NCI-H345 treated with DMSO at 0.1 percent for 48 hours (cell line): ENCODE measurements around the gene FOXP1.

ENCODE experiments used
- DNase-seq: peaks from one replicate; lab custom pipeline; 2025; ENCODE audit not compliant: unreplicated experiment; lab: John Stamatoyannopoulos, UW

The FOXP1 gene

GRCh38 chr3:71488391-71488809 lies 95.1 kb downstream of the FOXP1 start:
- no peak for DNase-seq

DNA sequence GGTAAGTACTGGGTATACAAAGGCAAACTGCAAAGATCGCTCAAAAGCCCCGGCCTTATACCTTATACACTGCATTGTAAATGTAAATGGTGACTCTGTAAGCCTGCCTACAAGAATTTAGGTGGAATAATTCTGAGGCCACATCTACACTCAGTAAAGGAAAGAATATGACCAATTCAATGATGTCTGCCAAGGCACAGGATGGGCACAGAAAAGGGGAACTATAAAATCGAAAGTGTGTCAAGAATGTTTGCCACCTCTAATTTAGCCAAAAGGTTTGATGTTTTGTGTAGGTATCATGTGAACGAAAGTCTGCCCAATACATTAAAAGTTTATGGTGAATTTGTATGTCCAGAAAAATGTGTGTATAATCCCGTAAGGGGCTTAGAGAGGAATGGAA lies 96.1 kb downstream of the FOXP1 start:
- DNase-seq = no peak

GRCh38 chr3:71486831-71487230 lies 96.7 kb downstream of the FOXP1 start:
- no peak for DNase-seq

GRCh38 chr3:71485896-71486295 lies 97.6 kb downstream of the FOXP1 start:
- no peak for DNase-seq

DNA sequence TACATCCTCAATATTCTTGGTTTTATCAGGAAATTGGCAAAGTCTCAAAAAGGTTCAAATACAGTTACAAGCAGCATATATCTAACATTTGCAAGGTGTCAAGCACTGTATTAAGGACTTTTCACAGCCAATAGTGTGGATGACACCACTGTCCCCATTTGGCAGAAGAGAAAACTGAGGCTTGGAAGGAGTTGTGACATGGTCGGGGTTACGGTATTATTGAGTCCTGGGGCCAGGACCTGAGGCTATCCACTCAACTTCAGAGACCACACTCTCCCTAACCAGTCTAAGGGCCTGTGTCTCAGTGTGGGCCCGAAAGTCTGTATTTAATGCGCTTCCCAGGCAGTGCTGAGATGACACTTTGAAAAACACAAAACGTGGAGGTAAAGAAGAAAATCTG lies 99.1 kb downstream of the FOXP1 start:
- DNase-seq = no peak

DNA sequence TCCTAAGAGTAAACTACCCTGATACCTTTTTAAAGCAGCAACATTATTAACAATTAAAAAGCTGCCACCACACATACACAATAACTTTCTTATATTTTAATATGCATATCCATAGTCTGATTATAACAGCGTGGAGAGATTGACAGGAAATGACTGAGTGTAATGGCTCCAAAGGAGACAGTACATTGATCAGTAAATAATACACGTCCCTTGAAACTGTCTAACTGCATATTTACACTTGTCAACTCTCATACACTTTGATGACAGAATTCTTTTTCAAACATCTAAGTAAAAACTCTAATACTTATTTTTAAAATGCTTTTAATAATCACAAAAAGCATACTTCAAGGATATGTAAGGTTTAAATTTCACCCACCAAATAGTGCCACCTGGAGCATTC lies 99.5 kb downstream of the FOXP1 start:
- no peak for DNase-seq

DNA sequence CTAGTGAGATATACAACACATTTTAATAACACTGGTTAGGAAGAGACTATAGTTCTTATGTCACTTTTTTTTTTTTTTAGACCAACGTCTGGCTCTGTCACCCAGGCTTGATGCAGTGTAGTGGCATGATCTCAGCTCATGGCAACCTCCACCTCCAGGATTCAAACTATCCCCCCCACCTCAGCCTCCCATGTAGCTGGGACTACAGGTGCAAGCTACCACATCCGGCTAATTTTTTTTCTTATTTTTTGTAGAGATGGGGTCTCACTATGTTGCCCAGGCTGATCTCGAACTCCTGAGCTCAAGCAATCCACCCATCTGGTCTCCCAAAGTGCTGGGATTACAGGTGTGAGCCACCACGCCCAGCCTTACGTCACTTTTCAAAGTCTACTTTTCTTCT lies 100.8 kb downstream of the FOXP1 start:
- no peak for DNase-seq

DNA sequence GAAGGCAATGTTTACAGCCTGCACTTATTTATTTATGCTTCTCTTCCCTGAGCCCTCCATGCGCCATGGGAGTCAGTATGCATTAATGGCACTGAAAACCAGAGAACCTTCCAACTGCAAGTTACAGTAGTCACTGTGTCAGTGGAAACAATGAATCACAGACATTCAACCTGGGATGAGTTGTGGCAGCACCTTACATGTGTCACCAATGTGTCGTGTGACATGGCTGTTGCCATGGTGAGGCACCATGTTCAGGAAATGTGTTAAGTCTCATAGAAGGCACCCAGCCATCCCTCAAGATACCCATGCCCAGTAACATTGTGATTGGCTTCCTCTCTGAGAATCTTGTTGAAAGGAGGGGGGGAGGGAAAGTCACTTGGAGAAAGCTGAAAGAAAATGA lies 105.0 kb downstream of the FOXP1 start:
- no peak for DNase-seq

DNA sequence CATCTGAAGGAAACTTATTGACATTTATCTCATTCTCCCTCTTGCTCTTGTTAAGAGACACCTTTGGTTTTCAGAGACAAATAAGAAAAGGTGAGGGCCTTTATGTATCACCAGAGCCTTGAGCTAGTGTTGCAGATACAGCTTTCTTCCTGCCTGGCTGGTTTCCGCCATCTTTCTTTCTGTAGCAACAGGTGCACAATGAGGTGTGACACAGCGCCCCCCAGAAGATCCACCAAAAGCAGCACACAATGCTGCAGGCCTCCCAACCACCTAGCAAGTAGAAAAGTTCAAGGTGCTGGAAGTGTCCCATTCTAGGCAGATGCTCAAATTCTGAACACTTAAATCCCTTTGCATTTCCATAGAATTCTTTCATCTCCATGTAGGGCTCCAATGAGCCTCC lies 106.6 kb downstream of the FOXP1 start:
- DNase-seq = no peak

- DNase-seq = no peak
Observed at GRCh38 chr3:71469138-71469435, 114.4 kb downstream of the FOXP1 start.

DNA sequence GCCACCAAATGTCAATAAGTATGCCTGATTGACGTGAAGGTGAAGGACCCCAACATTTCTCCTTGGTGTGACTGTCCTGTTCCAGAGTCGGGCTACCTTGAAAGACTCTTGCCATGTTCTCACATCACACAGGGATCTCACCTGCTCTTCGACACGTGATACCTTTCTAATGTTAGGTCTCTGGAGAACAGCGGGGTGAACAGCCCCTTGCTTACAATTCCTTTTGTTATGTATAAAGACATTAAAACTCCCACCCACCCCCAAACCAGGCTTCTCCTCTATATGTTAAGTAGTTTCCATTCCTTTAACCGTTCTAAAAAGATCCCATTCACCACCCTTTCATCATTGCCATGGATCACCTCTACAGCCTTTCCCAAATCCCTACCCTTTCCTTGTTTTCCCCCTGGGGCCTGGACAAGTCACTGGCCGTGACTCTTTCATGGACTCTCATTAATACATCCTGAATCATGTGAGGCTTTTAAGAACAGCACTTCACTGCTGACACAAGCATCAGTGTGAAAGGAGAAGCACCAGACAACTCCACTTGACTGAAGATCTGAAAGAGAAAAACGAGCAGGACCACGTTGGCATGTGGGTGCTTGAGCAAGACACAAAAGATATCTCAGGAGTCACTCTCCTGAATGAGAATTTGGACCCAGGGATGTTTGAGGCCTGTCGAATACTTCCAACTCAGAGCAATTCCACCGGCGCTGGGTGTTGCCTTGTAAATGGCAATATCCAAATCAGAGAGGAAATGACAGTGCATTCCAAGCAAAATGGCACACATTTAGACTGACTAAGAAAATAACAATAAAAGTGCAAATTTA lies 115.0 kb downstream of the FOXP1 start:
- no peak for DNase-seq

DNA sequence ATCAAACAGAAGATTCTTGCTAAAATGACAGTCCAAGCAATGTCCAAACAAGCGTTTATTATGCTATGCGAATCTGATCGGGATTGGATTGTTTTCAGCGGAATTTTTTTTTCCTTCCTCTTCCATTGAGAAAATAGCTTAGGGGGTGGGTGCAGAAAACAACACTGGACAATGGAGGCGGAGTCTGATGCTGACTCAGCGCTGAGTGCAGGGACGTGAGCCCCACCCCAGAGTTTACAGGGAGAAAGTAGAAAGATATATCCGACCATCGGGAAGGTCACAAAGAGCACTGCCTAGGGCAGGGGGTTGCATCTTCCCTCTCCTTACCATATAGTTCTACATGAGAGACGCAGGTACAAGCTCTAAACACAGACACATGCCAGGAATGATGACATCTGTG lies 117.0 kb downstream of the FOXP1 start:
- DNase-seq = no peak

DNA sequence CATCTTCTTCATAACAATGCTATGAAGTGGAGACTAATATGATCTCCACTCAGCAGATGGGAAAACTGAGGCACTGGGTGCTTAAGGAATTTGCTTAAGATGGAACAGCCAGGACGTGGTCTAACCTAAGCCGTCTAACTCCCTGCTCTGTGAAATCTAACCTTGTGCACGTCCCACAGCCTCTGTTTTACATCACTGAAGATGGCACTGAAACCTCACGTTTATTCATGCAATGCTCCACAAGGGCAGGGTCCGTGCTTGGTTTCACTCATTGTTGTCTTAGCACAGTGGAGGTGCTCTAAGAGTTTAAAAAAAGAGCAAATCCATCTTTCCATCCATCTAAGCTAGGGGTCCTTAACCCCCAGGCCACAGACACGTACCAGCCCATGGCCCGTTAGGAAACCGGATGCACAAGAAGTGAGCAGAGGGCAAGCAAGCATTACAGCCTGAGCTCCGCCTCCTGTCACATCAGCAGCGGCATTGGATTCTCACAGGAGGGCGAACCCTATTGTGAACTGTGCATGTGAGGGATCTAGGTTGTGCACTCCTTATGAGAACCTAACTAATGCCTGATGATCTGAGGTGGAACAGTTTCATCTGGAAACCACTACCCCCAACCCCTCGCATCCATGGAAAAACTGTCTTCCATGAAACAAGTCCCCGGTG lies 118.0 kb downstream of the FOXP1 start:
- DNase-seq = no peak

DNA sequence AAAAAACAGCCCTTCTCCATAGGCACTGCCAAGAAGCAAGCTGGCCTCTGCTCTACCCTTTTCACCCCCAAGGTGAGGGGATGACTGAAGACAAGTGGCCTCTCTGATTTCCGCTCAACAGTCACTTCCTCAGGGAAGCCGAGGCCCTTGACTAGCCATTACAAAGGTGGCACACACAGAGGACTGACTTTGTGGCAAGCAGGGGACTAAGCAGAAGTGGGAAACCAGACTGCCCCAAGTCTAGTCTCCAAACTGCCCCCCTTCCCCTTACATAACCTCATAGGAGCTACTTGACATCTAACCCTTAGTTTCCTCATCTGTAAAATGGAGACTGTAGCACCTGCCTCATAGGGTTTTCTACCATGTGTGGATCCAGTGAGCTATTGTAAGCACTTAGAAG lies 118.9 kb downstream of the FOXP1 start:
- DNase-seq = no peak

DNA sequence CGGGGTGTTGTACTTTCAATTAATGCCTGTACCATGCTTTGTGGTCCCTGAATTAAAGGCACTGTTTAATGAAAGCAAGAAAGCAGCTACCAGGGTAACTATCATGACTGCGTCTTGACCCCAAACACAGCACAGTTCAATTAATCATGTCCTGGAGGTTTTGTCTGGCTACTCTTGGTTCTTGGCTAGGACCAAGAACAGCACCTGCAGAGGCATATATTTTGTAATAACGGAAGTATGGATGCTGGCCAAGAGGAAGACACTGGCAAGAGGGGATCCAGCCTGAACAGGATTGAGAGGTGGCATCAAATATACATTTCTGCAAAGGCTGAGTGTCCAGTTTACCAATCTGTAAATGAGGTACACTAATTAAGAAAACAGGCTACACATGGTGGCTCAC lies 119.9 kb downstream of the FOXP1 start:
- no peak for DNase-seq

DNA sequence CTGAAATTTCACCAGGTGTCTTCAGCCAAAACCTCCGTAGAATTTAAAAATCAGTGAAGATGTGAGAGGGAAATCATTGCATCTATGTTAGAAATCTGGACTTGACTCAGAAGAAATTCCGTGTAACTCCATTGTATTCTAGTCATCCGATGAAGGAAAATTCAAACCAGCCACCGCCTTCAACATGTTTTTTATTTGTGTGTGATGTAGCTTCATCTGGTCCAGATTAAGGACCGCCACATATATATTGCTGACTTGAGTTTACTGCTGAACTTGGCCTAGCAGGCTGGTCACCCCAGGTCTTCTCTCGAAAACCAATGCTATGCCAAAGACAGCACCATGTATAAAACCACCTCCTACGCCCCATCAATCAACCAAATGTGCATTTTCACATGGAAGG lies 120.9 kb downstream of the FOXP1 start:
- no peak for DNase-seq

- no peak for DNase-seq
Observed at GRCh38 chr3:71461749-71462483, 121.6 kb downstream of the FOXP1 start.

DNA sequence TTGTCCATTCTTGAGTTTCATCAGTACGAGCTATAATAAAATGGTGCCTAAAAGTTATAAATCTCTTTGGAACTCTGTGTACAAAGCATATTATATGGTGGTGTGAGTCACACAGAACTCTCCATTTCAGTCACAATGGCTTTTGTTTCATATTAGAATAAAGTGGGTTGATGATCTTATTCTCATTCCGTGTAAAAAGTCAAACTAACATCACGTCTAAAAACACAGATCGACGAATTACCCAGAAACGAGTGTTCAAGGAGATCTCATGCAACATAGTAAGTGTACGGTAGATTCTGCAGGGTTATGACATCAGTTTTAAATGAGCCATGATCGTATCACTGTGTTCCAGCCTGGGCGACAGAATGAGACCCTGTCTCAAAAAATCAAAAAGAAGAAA lies 122.4 kb downstream of the FOXP1 start:
- DNase-seq = no peak

- no peak for DNase-seq
Observed at GRCh38 chr3:71458895-71459294, 124.6 kb downstream of the FOXP1 start.

GRCh38 chr3:71456826-71457225 lies 126.7 kb downstream of the FOXP1 start:
- DNase-seq = no peak

DNA sequence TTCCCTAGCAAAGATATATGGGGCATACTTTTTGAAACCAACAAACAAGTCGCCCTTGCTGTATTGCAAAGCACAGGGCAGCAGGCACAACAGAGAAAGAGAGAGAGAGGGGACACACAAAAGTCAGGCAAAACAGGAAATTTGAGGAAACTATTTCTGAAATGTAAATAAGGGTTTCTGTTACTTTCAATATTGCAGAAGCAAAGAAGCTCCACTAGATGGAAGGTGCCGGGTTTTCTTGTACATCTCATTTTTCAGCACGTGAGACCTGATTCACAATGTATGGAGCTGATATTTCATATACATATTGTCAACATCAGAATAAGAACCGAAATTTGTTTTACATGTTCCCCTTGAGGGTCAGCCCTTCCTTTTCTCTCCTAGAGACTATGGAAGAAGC lies 127.4 kb downstream of the FOXP1 start:
- no peak for DNase-seq
